ENCODE data around the gene GPR107. TPM values are rescaled to one million over a fixed set of nuclear protein-coding genes. Genes with fewer than 3 reads are reported as not detected.

GPR107 gene
- total RNA-seq, 1 experiment from 2014 or later = 33.2 TPM

DNA sequence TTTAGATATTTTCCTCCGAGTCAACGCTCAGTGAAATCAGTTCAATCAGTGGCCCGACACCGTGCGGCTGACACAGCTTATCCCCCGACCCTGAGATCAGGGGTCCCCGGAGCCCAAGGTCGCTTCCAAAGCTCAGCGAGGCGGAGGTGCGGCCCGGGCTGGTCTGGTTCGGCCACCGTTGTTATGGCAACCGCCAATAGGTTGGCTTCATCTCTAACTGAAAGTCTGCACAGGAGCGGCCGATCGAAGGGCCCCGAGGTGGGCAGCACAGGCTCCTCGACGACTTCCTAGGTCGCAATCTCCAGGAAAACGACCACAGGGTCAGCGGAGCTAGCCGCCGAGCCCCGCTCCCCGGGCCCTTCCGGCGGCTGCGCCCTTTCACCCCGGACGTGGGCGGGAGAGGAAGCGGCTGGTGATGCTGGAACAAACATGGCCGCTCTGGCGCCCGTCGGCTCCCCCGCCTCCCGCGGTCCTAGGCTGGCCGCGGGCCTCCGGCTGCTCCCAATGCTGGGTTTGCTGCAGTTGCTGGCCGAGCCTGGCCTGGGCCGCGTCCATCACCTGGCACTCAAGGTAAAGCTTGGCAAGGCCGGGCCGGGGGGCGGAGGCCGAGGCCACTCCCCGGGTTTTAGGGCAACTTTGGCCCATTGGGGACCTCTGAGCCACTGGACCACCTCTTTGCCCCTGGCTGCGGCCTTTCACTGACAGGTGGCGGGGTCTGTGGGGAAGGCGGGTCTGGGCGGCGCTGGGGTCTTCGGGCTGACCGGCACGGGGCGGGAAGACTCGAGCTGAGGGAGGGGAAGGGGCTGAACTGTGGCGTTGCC lies at the start of gene GPR107 (continued):
- TF ChIP-seq CREB1 (CRISPR knock-in tag; IDR thresholded peaks at IDR 0.05) (no peak), GTF2I (CRISPR knock-in tag; conservative IDR thresholded peaks at IDR 0.05) (no peak), SMAD4 (CRISPR knock-in tag; IDR thresholded peaks at IDR 0.05) (no peak), MYBL2 (CRISPR knock-in tag; IDR thresholded peaks at IDR 0.05) (no peak), PRRX2 (CRISPR knock-in tag; IDR thresholded peaks at IDR 0.05) (no peak), IRF2 (CRISPR knock-in tag; IDR thresholded peaks at IDR 0.05; ENCODE audit: borderline replicate concordance, low read depth) (no peak), NFE2L1 (CRISPR knock-in tag; IDR thresholded peaks at IDR 0.05) (no peak), NFATC4 (CRISPR knock-in tag; IDR thresholded peaks at IDR 0.05) (no peak), FOXP1 (CRISPR knock-in tag; IDR thresholded peaks at IDR 0.05; ENCODE audit: borderline replicate concordance) (peak; percentile 18; the same call in 1 of the 2 replicates), FOXK1 (CRISPR knock-in tag; IDR thresholded peaks at IDR 0.05) (peak; percentile 82), KAT7 (CRISPR knock-in tag; IDR thresholded peaks at IDR 0.05; ENCODE audit: borderline replicate concordance) (no peak), GRHL2 (CRISPR knock-in tag; IDR thresholded peaks at IDR 0.05; ENCODE audit: insufficient replicate concordance, severe bottlenecking) (no peak), GABPB1 (CRISPR knock-in tag; IDR thresholded peaks at IDR 0.05) (0 out of 2 replicates have a peak, but pooled peaks have one; percentile 29), RELA (CRISPR knock-in tag; IDR thresholded peaks at IDR 0.05; ENCODE audit: borderline replicate concordance) (no peak), ZNF416 (CRISPR knock-in tag; IDR thresholded peaks at IDR 0.05) (no peak), SP1 (CRISPR knock-in tag; conservative IDR thresholded peaks at IDR 0.05) (peak; percentile 57), CREM (CRISPR knock-in tag; IDR thresholded peaks at IDR 0.05) (0 out of 2 replicates have a peak, but pooled peaks have one; percentile 57)
- TF ChIP-seq, protein P1, sequence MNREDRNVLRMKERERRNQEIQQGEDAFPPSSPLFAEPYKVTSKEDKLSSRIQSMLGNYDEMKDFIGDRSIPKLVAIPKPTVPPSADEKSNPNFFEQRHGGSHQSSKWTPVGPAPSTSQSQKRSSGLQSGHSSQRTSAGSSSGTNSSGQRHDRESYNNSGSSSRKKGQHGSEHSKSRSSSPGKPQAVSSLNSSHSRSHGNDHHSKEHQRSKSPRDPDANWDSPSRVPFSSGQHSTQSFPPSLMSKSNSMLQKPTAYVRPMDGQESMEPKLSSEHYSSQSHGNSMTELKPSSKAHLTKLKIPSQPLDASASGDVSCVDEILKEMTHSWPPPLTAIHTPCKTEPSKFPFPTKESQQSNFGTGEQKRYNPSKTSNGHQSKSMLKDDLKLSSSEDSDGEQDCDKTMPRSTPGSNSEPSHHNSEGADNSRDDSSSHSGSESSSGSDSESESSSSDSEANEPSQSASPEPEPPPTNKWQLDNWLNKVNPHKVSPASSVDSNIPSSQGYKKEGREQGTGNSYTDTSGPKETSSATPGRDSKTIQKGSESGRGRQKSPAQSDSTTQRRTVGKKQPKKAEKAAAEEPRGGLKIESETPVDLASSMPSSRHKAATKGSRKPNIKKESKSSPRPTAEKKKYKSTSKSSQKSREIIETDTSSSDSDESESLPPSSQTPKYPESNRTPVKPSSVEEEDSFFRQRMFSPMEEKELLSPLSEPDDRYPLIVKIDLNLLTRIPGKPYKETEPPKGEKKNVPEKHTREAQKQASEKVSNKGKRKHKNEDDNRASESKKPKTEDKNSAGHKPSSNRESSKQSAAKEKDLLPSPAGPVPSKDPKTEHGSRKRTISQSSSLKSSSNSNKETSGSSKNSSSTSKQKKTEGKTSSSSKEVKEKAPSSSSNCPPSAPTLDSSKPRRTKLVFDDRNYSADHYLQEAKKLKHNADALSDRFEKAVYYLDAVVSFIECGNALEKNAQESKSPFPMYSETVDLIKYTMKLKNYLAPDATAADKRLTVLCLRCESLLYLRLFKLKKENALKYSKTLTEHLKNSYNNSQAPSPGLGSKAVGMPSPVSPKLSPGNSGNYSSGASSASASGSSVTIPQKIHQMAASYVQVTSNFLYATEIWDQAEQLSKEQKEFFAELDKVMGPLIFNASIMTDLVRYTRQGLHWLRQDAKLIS (CRISPR knock-in tag; IDR thresholded peaks at IDR 0.05; ENCODE audit: borderline replicate concordance) = no peak
- TF ChIP-seq, protein P2, sequence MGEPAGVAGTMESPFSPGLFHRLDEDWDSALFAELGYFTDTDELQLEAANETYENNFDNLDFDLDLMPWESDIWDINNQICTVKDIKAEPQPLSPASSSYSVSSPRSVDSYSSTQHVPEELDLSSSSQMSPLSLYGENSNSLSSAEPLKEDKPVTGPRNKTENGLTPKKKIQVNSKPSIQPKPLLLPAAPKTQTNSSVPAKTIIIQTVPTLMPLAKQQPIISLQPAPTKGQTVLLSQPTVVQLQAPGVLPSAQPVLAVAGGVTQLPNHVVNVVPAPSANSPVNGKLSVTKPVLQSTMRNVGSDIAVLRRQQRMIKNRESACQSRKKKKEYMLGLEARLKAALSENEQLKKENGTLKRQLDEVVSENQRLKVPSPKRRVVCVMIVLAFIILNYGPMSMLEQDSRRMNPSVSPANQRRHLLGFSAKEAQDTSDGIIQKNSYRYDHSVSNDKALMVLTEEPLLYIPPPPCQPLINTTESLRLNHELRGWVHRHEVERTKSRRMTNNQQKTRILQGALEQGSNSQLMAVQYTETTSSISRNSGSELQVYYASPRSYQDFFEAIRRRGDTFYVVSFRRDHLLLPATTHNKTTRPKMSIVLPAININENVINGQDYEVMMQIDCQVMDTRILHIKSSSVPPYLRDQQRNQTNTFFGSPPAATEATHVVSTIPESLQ (CRISPR knock-in tag; IDR thresholded peaks at IDR 0.05) = no peak
- TF ChIP-seq, protein P3, sequence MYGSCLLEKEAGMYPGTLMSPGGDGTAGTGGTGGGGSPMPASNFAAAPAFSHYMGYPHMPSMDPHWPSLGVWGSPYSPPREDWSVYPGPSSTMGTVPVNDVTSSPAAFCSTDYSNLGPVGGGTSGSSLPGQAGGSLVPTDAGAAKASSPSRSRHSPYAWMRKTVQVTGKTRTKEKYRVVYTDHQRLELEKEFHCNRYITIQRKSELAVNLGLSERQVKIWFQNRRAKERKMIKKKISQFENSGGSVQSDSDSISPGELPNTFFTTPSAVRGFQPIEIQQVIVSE (CRISPR knock-in tag; IDR thresholded peaks at IDR 0.05; ENCODE audit: borderline replicate concordance) = no peak
- TF ChIP-seq, protein P4, sequence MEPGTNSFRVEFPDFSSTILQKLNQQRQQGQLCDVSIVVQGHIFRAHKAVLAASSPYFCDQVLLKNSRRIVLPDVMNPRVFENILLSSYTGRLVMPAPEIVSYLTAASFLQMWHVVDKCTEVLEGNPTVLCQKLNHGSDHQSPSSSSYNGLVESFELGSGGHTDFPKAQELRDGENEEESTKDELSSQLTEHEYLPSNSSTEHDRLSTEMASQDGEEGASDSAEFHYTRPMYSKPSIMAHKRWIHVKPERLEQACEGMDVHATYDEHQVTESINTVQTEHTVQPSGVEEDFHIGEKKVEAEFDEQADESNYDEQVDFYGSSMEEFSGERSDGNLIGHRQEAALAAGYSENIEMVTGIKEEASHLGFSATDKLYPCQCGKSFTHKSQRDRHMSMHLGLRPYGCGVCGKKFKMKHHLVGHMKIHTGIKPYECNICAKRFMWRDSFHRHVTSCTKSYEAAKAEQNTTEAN (CRISPR knock-in tag; IDR thresholded peaks at IDR 0.05) = no peak; the same call in 1 of the 2 replicates
- TF ChIP-seq, protein P5, sequence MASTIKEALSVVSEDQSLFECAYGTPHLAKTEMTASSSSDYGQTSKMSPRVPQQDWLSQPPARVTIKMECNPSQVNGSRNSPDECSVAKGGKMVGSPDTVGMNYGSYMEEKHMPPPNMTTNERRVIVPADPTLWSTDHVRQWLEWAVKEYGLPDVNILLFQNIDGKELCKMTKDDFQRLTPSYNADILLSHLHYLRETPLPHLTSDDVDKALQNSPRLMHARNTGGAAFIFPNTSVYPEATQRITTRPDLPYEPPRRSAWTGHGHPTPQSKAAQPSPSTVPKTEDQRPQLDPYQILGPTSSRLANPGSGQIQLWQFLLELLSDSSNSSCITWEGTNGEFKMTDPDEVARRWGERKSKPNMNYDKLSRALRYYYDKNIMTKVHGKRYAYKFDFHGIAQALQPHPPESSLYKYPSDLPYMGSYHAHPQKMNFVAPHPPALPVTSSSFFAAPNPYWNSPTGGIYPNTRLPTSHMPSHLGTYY (CRISPR knock-in tag; IDR thresholded peaks at IDR 0.05) = no peak
- TF ChIP-seq, protein P6, sequence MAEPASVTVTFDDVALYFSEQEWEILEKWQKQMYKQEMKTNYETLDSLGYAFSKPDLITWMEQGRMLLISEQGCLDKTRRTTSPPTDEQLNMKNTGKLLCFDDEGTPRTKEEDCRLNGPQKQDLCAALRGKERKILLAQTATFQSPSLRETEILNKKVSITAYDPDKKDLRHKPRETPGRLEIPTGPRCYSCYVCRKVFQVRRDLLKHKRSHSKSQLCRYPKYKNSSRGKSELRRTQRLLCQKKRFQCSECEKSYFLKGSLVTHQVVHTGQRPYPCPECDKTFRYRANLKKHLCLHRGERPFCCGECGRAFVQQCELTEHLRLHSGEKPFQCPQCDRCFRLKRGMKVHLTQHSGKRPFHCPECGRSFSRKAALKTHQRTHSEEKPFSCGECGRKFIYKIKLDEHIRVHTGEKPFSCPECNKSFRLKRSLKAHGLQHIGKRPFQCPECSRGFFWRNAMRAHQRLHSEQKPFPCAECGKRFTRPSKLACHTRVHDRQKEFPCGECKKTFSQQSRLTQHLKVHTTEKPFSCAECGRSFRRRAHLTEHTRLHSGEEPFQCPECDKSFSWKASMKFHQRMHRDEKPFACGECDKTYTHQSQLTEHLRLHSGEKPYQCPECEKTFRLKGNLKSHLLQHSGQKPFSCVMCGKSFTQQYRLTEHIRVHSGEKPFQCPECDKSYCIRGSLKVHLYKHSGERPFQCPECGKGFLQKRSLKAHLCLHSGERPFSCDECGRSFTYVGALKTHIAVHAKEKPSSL (CRISPR knock-in tag; conservative IDR thresholded peaks at IDR 0.05) = no peak
- TF ChIP-seq, protein P7, sequence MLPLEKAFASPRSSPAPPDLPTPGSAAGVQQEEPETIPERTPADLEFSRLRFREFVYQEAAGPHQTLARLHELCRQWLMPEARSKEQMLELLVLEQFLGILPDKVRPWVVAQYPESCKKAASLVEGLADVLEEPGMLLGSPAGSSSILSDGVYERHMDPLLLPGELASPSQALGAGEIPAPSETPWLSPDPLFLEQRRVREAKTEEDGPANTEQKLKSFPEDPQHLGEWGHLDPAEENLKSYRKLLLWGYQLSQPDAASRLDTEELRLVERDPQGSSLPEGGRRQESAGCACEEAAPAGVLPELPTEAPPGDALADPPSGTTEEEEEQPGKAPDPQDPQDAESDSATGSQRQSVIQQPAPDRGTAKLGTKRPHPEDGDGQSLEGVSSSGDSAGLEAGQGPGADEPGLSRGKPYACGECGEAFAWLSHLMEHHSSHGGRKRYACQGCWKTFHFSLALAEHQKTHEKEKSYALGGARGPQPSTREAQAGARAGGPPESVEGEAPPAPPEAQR (CRISPR knock-in tag; IDR thresholded peaks at IDR 0.05) = no peak
- TF ChIP-seq, protein P8, sequence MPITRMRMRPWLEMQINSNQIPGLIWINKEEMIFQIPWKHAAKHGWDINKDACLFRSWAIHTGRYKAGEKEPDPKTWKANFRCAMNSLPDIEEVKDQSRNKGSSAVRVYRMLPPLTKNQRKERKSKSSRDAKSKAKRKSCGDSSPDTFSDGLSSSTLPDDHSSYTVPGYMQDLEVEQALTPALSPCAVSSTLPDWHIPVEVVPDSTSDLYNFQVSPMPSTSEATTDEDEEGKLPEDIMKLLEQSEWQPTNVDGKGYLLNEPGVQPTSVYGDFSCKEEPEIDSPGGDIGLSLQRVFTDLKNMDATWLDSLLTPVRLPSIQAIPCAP (CRISPR knock-in tag; IDR thresholded peaks at IDR 0.05) = peak; percentile 54; the same call in 1 of the 2 replicates

Measured in WTC11 (cell line).